HG03432 (cell line): ENCODE measurements around the gene ZNF750.

Experiments
- ATAC-seq: cut with Tn5 transposase; IDR thresholded peaks from one replicate; pipeline ENCODE4 v1.9.1; 2021; ENCODE audit warnings: mild to moderate bottlenecking, moderate library complexity; ENCODE audit not compliant: unreplicated experiment

Gene ZNF750

GRCh38 chr17:82814834-82815233 lies 25.0 kb downstream of the ZNF750 start:
- ATAC-seq, result no peak

GRCh38 chr17:82813299-82814051 lies 26.3 kb downstream of the ZNF750 start:
- ATAC-seq, result no peak

GRCh38 chr17:82812601-82813000 lies 27.2 kb downstream of the ZNF750 start:
- no peak for ATAC-seq

- ATAC-seq, result no peak
Measured at GRCh38 chr17:82812058-82812457, 27.8 kb downstream of the ZNF750 start.

GRCh38 chr17:82810644-82811430 lies 29.0 kb downstream of the ZNF750 start:
- ATAC-seq, result no peak

GRCh38 chr17:82808921-82809905 lies 30.6 kb downstream of the ZNF750 start:
- no peak for ATAC-seq

- no peak for ATAC-seq
Measured at GRCh38 chr17:82808006-82808405, 31.8 kb downstream of the ZNF750 start.

- no peak for ATAC-seq
Measured at GRCh38 chr17:82807562-82807961, 32.3 kb downstream of the ZNF750 start.

GRCh38 chr17:82807101-82807500 lies 32.7 kb downstream of the ZNF750 start:
- no peak for ATAC-seq

GRCh38 chr17:82806645-82807044 lies 33.2 kb downstream of the ZNF750 start:
- no peak for ATAC-seq

- no peak for ATAC-seq
Measured at GRCh38 chr17:82805823-82806222, 34.0 kb downstream of the ZNF750 start.

GRCh38 chr17:82805254-82805653 lies 34.6 kb downstream of the ZNF750 start:
- no peak for ATAC-seq

- ATAC-seq, result no peak
Measured at GRCh38 chr17:82804442-82805191, 35.2 kb downstream of the ZNF750 start.

GRCh38 chr17:82803606-82804005 lies 36.2 kb downstream of the ZNF750 start:
- no peak for ATAC-seq

GRCh38 chr17:82803185-82803584 lies 36.6 kb downstream of the ZNF750 start:
- ATAC-seq, result no peak

GRCh38 chr17:82802075-82802780 lies 37.6 kb downstream of the ZNF750 start:
- ATAC-seq, result no peak

- no peak for ATAC-seq
Measured at GRCh38 chr17:82801377-82801970, 38.3 kb downstream of the ZNF750 start.

- ATAC-seq, result no peak
Measured at GRCh38 chr17:82800885-82801284, 38.9 kb downstream of the ZNF750 start.

GRCh38 chr17:82799591-82799990 lies 40.2 kb downstream of the ZNF750 start:
- ATAC-seq, result no peak
